Glutamatergic neuron (in vitro differentiated cells): ENCODE results near the gene SARDH. TPM values are rescaled to one million over a fixed set of nuclear protein-coding genes. Genes with fewer than 3 reads are reported as not detected.
A peak's percentile ranks its signal among the peaks of the same experiment; 100 is the strongest.

Experiments
- DNase-seq: peaks from one replicate; pipeline ENCODE4 v3.0.0; 2022
- H3K27ac Mint-ChIP-seq: one replicate; pipeline ENCODE4 v1.8.0; 2020; ENCODE audit warnings: mild to moderate bottlenecking, mixed read lengths, inconsistent platforms; ENCODE audit not compliant: unreplicated experiment
- H3K27me3 Mint-ChIP-seq: one replicate; pipeline ENCODE4 v1.8.0; 2020; ENCODE audit warnings: mild to moderate bottlenecking, moderate library complexity, mixed read lengths, inconsistent platforms; ENCODE audit not compliant: unreplicated experiment
- H3K36me3 Mint-ChIP-seq: one replicate; pipeline ENCODE4 v1.8.0; 2020; ENCODE audit warnings: mild to moderate bottlenecking, mixed read lengths, inconsistent platforms; ENCODE audit not compliant: unreplicated experiment
- H3K4me1 Mint-ChIP-seq: one replicate; pipeline ENCODE4 v1.8.0; 2020; ENCODE audit warnings: mild to moderate bottlenecking, low read depth, mixed read lengths, inconsistent platforms; ENCODE audit not compliant: unreplicated experiment
- H3K4me3 Mint-ChIP-seq: one replicate; pipeline ENCODE4 v1.8.0; 2020; ENCODE audit warnings: mild to moderate bottlenecking, mixed read lengths, inconsistent platforms; ENCODE audit not compliant: unreplicated experiment
- H3K9me3 Mint-ChIP-seq: one replicate; pipeline ENCODE4 v1.8.0; 2020; ENCODE audit warnings: mild to moderate bottlenecking, moderate library complexity, mixed read lengths, inconsistent platforms; ENCODE audit not compliant: unreplicated experiment
- total RNA-seq: library from RNA; stranded (reverse); fragmentation: NEBNext Ultra II Directional; extraction: Animal tissue kit (Norgen Biotek cat#: 25700); gene quantifications from one replicate; pipeline ENCODE4 v1.2.1, GENCODE V29; 2021; ENCODE audit not compliant: unreplicated experiment
- TF ChIP-seq, protein P1 (sequence below): fragments of 200-600 bp; sonication (generic); IDR thresholded peaks from one replicate; pipeline ENCODE4 v1.5.0; 2021; ENCODE audit not compliant: partially characterized antibody, unreplicated experiment

Gene SARDH
- total RNA-seq, 1 donor from 2014 or later: 2.0 TPM

DNA sequence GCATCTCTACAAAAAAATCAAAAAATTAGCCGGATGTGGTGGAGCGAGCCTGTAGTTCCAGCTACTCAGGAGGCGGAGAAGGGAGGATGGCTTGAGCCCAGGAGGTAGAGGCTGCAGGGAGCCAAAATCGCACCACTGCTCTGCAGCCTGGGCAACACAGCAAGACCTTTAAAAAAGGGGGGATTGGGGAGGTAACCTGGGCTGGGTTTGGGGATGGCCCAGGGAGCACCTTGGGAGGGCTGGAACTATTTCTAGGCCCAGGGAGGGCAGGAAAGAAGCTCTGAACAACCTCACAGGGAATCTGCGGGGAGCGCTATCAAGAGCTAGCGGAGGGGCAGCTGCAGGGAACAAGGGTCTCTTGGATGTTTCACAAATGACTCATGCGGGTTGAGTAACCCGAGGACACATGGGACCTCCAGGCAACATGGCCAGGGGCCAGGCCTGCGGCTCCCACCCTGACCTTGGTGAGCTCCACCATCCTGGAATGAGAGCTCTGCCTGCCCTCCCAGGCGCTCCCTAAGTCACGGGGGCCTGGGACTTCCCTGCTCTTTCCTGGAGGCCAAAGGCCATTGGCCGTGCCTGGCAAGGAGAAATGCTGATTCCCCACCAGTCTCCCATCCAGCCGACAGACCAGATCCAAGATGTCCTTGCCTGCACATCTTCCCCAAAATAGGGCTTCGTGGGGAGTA, 23.4 kb downstream of the SARDH start:
- Mint-ChIP-seq H3K9me3 (peaks cover 7% of the 10 kb centered on the region), H3K27me3 (peaks cover 9% of the 10 kb centered on the region), H3K4me3 (peak overlapping the region; percentile 63), H3K4me1 (peaks cover 14% of the 10 kb centered on the region), H3K36me3 (no peaks in the 10 kb centered on the region), H3K27ac (peak overlapping the region; percentile 33)
- TF ChIP-seq, protein P1, sequence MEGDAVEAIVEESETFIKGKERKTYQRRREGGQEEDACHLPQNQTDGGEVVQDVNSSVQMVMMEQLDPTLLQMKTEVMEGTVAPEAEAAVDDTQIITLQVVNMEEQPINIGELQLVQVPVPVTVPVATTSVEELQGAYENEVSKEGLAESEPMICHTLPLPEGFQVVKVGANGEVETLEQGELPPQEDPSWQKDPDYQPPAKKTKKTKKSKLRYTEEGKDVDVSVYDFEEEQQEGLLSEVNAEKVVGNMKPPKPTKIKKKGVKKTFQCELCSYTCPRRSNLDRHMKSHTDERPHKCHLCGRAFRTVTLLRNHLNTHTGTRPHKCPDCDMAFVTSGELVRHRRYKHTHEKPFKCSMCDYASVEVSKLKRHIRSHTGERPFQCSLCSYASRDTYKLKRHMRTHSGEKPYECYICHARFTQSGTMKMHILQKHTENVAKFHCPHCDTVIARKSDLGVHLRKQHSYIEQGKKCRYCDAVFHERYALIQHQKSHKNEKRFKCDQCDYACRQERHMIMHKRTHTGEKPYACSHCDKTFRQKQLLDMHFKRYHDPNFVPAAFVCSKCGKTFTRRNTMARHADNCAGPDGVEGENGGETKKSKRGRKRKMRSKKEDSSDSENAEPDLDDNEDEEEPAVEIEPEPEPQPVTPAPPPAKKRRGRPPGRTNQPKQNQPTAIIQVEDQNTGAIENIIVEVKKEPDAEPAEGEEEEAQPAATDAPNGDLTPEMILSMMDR: no peak
- peak; percentile 41 for DNase-seq

DNA sequence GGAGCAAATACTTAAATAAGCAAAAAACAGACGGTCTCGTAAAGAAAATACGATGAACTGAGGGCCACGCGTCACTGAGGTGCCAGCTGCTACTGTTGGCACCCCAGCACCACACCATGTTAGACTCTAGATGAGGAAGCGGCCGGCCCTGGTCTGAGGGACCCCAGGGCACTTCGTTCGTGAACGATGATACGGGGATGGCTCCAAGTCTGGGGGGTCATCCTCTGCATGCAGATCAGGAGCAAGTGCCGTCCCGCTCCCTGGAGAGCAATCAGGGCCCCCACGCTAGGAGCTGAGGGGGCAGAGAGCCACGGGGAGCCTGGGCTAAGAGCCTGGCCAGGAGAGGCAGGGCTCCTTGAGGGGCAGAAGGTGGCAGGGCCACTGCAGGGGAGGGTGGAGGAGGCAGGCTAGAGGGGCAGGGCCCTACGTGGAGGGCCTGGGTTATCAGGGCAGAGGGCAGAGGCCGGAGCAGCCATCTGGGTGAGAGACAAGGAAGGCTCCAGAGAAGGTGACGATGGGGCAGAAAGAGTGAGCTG, 24.1 kb downstream of the SARDH start:
- TF ChIP-seq, protein P1: no peak
- DNase-seq: peak; percentile 12
- Mint-ChIP-seq H3K9me3 (peaks cover 8% of the 10 kb centered on the region), H3K4me3 (peak overlapping the region; percentile 63), H3K36me3 (no peaks in the 10 kb centered on the region), H3K27ac (peak overlapping the region; percentile 33), H3K4me1 (peaks cover 18% of the 10 kb centered on the region), H3K27me3 (peaks cover 9% of the 10 kb centered on the region)

DNA sequence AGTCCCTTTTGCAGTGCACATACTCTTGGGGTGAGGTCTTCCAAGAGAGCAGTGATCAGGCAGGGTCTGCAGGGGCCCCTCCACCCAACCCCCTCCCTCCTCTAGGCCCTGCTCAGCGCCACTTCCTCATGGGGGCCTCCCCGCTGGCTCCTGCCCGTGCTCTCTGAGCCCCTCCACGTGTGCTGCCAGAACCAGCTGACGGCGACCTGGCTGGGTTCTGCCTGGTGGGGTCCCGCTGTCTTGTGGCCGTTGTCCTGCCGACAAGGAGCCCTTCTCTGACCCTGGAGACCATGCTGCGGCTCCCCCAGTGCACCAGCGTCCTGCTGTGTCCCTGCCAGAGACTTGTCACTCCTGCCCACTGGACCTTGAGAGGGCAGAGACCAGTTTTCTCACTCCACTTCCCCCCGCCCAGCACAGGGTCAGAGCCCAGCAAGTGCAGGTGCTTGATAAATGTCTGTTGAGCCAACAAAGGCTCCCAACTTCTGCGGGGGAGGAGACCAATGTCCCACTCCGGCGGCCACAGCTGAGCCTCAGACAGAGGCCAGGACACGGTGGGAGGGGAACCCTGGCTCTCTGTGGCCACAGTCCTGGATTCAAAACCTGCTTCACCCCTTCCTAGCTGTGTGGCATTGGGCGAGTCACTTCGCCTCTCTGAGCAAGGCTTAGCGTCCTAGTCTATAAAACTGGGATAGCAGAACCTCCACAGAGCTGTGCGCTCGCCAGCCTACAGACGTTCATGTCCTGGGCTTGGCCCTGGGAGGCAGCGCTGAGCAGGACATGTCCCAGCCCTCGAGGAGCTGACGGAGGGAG, 24.8 kb downstream of the SARDH start:
- Mint-ChIP-seq H3K36me3 (no peaks in the 10 kb centered on the region), H3K27me3 (peaks cover 9% of the 10 kb centered on the region), H3K9me3 (peaks cover 8% of the 10 kb centered on the region), H3K27ac (no peak overlapping the region), H3K4me1 (peaks cover 18% of the 10 kb centered on the region), H3K4me3 (peak overlapping the region; percentile 7)
- peak; percentile 18 for DNase-seq
- TF ChIP-seq, protein P1: no peak

DNA sequence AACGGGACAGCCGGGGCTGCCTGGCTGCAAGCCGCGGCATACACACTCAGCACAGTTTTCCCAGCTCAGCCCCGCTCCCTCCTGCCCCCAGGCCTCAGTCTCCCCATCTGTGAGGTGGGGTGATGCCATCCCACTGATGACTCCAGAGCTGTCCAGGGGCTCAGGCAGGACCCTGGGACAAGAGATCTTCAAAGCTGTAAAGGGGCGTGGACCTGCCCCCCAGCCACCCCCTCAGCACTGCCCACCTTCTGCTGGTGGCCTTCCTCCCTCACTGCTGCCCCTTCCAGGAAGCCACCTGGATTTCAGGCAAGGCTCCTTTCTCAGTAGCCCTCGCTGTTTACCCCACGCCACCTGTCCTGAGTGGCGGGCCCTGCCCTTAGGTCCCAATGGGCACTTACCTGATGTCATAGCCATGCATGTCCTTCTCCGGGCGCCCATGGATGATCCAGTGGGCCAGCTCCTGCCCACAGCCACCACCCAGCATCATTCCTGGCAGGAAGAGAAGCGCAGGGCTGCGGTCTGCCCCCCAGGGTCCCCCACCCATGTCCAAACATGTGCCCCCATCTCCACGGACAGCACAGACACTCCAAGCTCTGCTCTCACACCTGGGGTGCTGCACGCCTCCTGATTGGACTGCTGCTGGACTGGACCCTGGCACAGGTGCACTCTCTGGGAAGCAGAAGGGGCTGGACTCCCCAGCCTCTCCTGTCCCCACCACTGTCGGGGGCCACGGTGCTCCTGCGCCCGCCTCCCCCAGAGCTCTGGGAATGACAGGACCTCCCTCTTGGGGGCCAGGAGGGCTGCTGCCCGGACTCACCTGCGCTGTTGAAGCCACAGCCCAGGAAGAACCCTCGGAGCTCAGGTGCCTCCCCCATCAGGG, 25.7 kb downstream of the SARDH start:
- Mint-ChIP-seq H3K9me3 (peaks cover 7% of the 10 kb centered on the region), H3K27ac (no peak overlapping the region), H3K4me1 (peaks cover 18% of the 10 kb centered on the region), H3K27me3 (peaks cover 5% of the 10 kb centered on the region), H3K4me3 (no peak overlapping the region), H3K36me3 (no peaks in the 10 kb centered on the region)
- DNase-seq: peak; percentile 8
- TF ChIP-seq, protein P1: no peak
